Psoas muscle (tissue), 8 donors: ENCODE results near the gene KCNB1. TPM values are rescaled to one million over a fixed set of nuclear protein-coding genes. Genes with fewer than 3 reads are reported as not detected.
A peak's percentile ranks its signal among the peaks of the same experiment; 100 is the strongest.

ENCODE experiments used
- ATAC-seq, 4 donors: fragments of 200-7000 bp; cut with Tn5 transposase; one replicate each; pipeline ENCODE4 v1.9.1; 2020; ENCODE audit warnings: moderate library complexity in 3 of 4, mild to moderate bottlenecking in 2 of 4
- DNase-seq, 2 donors: peaks; one replicate each; pipeline ENCODE4 v3.0.0-alpha.2; 2020
- H3K27ac ChIP-seq: fragments of 200-600 bp; one replicate; pipeline ENCODE4 v1.8.0; 2022
- H3K27me3 ChIP-seq, 3 donors: fragments of 200-600 bp in 1 of 3; one replicate each; pipeline versions ENCODE4 v1.6.1 to v1.8.0; 2013 to 2022; ENCODE audit warnings: low read length in 2 of 3, mild to moderate bottlenecking in 2 of 3, moderate library complexity in 1 of 3; ENCODE audit not compliant: insufficient read depth in 3 of 3
- H3K36me3 ChIP-seq, 2 donors: fragments of 200-600 bp in 1 of 2; one replicate each; pipeline versions ENCODE4 v1.6.1 to v1.8.0; 2013 to 2022; ENCODE audit warnings: low read depth in 1 of 2, mild to moderate bottlenecking in 1 of 2, moderate library complexity in 1 of 2; ENCODE audit not compliant: insufficient read depth in 1 of 2
- H3K4me1 ChIP-seq: fragments of 200-600 bp; one replicate; pipeline ENCODE4 v1.8.0; 2022
- H3K4me3 ChIP-seq: fragments of 200-600 bp; one replicate; pipeline ENCODE4 v1.8.0; 2022; ENCODE audit warnings: mild to moderate bottlenecking
- H3K9me3 ChIP-seq: fragments of 200-600 bp; one replicate; pipeline ENCODE4 v1.8.0; 2022
- WGBS, 3 donors: extraction: QIAGEN DNeasy Blood & Tissue Kit; methylation state at CpG; one replicate each; pipeline versions ENCODE4 v1.1.6 to v1.1.7; 2013; 5-methylcytosine and 5-hydroxymethylcytosine counted together
- intact Hi-C, 2 donors: fragments of 100-400 bp; cut with DNase I; formaldehyde crosslinking; loops; one replicate each; pipeline versions ENCODE4 v1.11.0 to v1.14.2; 2022
- polyA plus RNA-seq, 3 donors: library from polyadenylated mRNA; stranded (reverse); fragments of 200-250 nt; gene quantifications; one replicate each; pipeline ENCODE4 v1.2.3, GENCODE V29; 2013
- total RNA-seq, 4 donors: library from RNA; stranded (reverse); fragmentation: NEBNext Ultra II Directional in 2 of 4; extraction: Animal tissue kit (Norgen Biotek cat#: 25700) in 2 of 4; gene quantifications; one replicate each; pipeline versions ENCODE4 v1.2.1 to v1.2.4, GENCODE V29; 2021 to 2023
- TF ChIP-seq, protein P1 (sequence below): fragments of 200-600 bp; IDR thresholded peaks from one replicate; pipeline ENCODE4 v1.8.0; 2022; ENCODE audit warnings: antibody characterized with exemption
- donor health status: healthy with polysubstance abuse.
- donor health status: DM: no; HTN: no; CAD: no; lungs with moderate emphysema.
- donor health status: Bipolar disorder and iron deficiency.
- donor health status: healthy.
- donor health status: DM: yes; HTN: yes; CAD: no.
- donor health status: DM: no; HTN: no; CAD: no.
- donor health status: DM: no; HTN: no; CAD: no.
- donor health status: DM: yes; HTN: yes; CAD: no.

The KCNB1 gene
- total and polyA plus RNA-seq, 7 donors, result 1.8 to 44.0 (median 5.3) TPM

GRCh38 chr20:49508435-49509199, 26.1 kb upstream of the KCNB1 start:
- peak; percentile 36 to 58 (median 46) for ATAC-seq
- intact Hi-C loops, result loop anchor here in 1 of 2 donors (1.0 kb wide), 1 partner anchor 174 kb away; no protein-coding TSS in a partner anchor
- H3K4me1 ChIP-seq, result peaks cover 16% of the 10 kb centered on the region
- DNase-seq, result no peak
- peak overlapping the region; percentile 33 for H3K4me3 ChIP-seq
- 27 to 42% (median 31%) methylated on average over 14 of the region's 14 CpGs for WGBS, 3 donors
- H3K36me3 ChIP-seq, result no peaks in the 10 kb centered on the region
- H3K9me3 ChIP-seq, result no peaks in the 10 kb centered on the region
- TF ChIP-seq, protein P1, sequence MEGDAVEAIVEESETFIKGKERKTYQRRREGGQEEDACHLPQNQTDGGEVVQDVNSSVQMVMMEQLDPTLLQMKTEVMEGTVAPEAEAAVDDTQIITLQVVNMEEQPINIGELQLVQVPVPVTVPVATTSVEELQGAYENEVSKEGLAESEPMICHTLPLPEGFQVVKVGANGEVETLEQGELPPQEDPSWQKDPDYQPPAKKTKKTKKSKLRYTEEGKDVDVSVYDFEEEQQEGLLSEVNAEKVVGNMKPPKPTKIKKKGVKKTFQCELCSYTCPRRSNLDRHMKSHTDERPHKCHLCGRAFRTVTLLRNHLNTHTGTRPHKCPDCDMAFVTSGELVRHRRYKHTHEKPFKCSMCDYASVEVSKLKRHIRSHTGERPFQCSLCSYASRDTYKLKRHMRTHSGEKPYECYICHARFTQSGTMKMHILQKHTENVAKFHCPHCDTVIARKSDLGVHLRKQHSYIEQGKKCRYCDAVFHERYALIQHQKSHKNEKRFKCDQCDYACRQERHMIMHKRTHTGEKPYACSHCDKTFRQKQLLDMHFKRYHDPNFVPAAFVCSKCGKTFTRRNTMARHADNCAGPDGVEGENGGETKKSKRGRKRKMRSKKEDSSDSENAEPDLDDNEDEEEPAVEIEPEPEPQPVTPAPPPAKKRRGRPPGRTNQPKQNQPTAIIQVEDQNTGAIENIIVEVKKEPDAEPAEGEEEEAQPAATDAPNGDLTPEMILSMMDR, result peak; percentile 52
- H3K27me3 ChIP-seq, result peaks cover 0 to 11% (median 0%) of the 10 kb centered on the region in 3 donors
- H3K27ac ChIP-seq, result peak overlapping the region; percentile 54

GRCh38 chr20:49507741-49508434, 25.4 kb upstream of the KCNB1 start:
- H3K9me3 ChIP-seq, result no peaks in the 10 kb centered on the region
- ATAC-seq (peak; percentile 43 to 61 (median 46)), DNase-seq (no peak)
- peaks cover 16% of the 10 kb centered on the region for H3K4me1 ChIP-seq
- no peaks in the 10 kb centered on the region for H3K36me3 ChIP-seq
- 44 to 70% (median 50%) methylated on average over 21 of the region's 21 CpGs for WGBS, 3 donors
- TF ChIP-seq, protein P1, result no peak
- peak overlapping the region; percentile 54 for H3K27ac ChIP-seq
- H3K27me3 ChIP-seq, result peaks cover 0 to 11% (median 0%) of the 10 kb centered on the region in 3 donors
- peak overlapping the region; percentile 33 for H3K4me3 ChIP-seq
- intact Hi-C loops, result loop anchor here in 1 of 2 donors (1.0 kb wide), 1 partner anchor 174 kb away; no protein-coding TSS in a partner anchor

- TF ChIP-seq, protein P1, result no peak
- no peak overlapping the region for H3K27ac ChIP-seq
- DNase-seq, result peak in 1 of 2 donors; percentile 67
- peaks cover 11% of the 10 kb centered on the region for H3K4me1 ChIP-seq
- 37 to 48% (median 39%) methylated on average over 9 of the region's 9 CpGs for WGBS, 3 donors
- no peaks in the 10 kb centered on the region for H3K36me3 ChIP-seq
- H3K9me3 ChIP-seq, result no peaks in the 10 kb centered on the region
- peaks cover 0 to 3% (median 0%) of the 10 kb centered on the region in 3 donors for H3K27me3 ChIP-seq
- intact Hi-C loops, result no loop called here
- no peak for ATAC-seq
- H3K4me3 ChIP-seq, result no peak overlapping the region
Measured at GRCh38 chr20:49505518-49505917, 23.1 kb upstream of the KCNB1 start.

- DNase-seq, result peak in 1 of 2 donors; percentile 8
- intact Hi-C loops, result no loop called here
- WGBS, 3 donors, result 83 to 88% (median 84%) methylated on average over 6 of the region's 6 CpGs
- H3K4me1 ChIP-seq, result peaks cover 4% of the 10 kb centered on the region
- H3K9me3 ChIP-seq, result no peaks in the 10 kb centered on the region
- no peak overlapping the region for H3K27ac ChIP-seq
- peaks cover 0 to 3% (median 0%) of the 10 kb centered on the region in 3 donors for H3K27me3 ChIP-seq
- TF ChIP-seq, protein P1, result no peak
- H3K4me3 ChIP-seq, result no peak overlapping the region
- H3K36me3 ChIP-seq, result no peaks in the 10 kb centered on the region
- no peak for ATAC-seq
Measured at GRCh38 chr20:49503176-49503575, 20.7 kb upstream of the KCNB1 start.
